Measurements from ENCODE around the gene CCDC18. TPM values are rescaled to one million over a fixed set of nuclear protein-coding genes. Genes with fewer than 3 reads are reported as not detected.

Gene CCDC18
- total and polyA plus RNA-seq, 12 donors: 1.4 to 15.4 (median 4.7) TPM

DNA sequence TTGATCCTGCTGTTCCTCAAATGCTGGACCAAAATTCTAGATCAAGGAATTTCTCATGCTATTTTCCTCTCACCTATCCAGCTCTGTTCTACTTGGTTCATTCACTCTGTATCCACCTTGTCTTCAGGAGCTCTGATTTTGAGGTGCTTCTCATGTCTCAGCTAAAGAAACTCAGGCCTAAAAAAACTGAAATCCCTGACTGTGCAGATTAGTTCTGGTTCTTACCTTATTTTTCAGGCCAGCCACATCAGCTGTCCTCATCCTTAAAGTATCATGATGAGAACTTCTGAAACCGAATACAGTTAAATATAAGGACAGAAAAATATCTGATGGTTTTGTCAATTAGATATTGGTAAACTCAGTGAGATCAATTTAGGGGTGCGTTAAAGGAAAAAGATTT is 137.4 kb downstream of the CCDC18 start:
- Histone ChIP-seq H3K4me1 (replicated peaks in 1 of 2) (no peaks in the 10 kb centered on the region), H3K27ac (no peak overlapping the region), H3K36me3 (replicated peaks in 1 of 2) (no peaks in the 10 kb centered on the region), H3K27me3 (no peaks in the 10 kb centered on the region), H3K9me3 (replicated peaks in 1 of 3) (no peaks in the 10 kb centered on the region), H3K4me3 (no peak overlapping the region)
- intact Hi-C loops (cut with DNase I): no loop called here
- TF ChIP-seq POLR2A (IDR thresholded peaks at IDR 0.05) (no peak), CTCF (IDR thresholded peaks at IDR 0.05) (no peak)
- WGBS, 4 donors: 84 to 99% (median 96%) methylated on average over 2 of the region's 2 CpGs
- DNase-seq: no peak

DNA sequence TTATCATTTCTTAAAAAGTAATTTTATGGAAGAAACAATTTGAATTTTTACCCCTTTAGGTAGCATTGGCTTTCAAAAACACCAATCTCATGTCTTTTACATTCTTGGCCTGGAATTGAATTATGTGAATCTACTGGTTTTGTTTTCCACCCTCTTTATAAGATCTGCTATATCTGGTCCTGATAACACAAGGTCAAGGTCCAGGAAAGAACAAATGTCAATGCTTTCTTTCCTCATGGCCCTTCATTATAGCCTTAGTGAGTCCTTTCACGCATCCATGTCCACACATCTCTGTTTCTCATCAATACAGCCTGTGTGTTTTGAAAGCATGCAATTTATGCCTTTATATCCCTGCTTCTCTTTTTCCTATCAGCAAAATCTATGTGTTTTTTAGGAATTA is 141.2 kb downstream of the CCDC18 start:
- Histone ChIP-seq H3K4me1 (replicated peaks in 1 of 2) (no peaks in the 10 kb centered on the region), H3K4me3 (no peak overlapping the region), H3K27ac (no peak overlapping the region), H3K27me3 (no peaks in the 10 kb centered on the region), H3K36me3 (replicated peaks in 1 of 2) (no peaks in the 10 kb centered on the region), H3K9me3 (replicated peaks in 1 of 3) (no peaks in the 10 kb centered on the region)
- no peak for DNase-seq
- no peak for TF ChIP-seq POLR2A (IDR thresholded peaks at IDR 0.05)
- TF ChIP-seq CTCF (IDR thresholded peaks at IDR 0.05): no peak
- 93 to 100% (median 96%) methylated on average over 1 of the region's 1 CpG for WGBS, 4 donors
- intact Hi-C loops (cut with DNase I): no loop called here

DNA sequence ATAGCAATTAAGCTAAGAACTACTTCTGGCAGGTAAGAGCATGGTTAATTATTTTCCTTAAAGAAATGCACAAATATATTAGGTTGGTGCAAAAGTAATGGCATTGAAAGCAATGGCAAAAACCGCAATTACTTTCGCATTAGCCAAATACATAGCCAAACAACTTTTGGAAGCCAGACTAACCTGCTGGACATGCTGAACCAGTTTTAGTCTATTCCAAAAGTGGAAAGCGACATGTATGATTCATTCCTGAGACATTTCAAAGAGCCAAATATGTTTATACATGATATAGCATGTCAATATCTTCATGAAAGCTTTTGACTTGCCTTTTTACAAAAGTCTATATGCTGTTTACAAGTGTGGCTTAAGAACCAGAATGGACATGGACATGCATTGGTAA is 141.8 kb downstream of the CCDC18 start:
- Histone ChIP-seq H3K36me3 (replicated peaks in 1 of 2) (no peaks in the 10 kb centered on the region), H3K27me3 (no peaks in the 10 kb centered on the region), H3K27ac (no peak overlapping the region), H3K9me3 (replicated peaks in 1 of 3) (no peaks in the 10 kb centered on the region), H3K4me1 (replicated peaks in 1 of 2) (no peaks in the 10 kb centered on the region), H3K4me3 (no peak overlapping the region)
- no peak for DNase-seq
- TF ChIP-seq POLR2A (IDR thresholded peaks at IDR 0.05) (no peak), CTCF (IDR thresholded peaks at IDR 0.05) (no peak)
- 97 to 100% (median 98%) methylated on average over 3 of the region's 3 CpGs for WGBS, 4 donors
- intact Hi-C loops (cut with DNase I): no loop called here

DNA sequence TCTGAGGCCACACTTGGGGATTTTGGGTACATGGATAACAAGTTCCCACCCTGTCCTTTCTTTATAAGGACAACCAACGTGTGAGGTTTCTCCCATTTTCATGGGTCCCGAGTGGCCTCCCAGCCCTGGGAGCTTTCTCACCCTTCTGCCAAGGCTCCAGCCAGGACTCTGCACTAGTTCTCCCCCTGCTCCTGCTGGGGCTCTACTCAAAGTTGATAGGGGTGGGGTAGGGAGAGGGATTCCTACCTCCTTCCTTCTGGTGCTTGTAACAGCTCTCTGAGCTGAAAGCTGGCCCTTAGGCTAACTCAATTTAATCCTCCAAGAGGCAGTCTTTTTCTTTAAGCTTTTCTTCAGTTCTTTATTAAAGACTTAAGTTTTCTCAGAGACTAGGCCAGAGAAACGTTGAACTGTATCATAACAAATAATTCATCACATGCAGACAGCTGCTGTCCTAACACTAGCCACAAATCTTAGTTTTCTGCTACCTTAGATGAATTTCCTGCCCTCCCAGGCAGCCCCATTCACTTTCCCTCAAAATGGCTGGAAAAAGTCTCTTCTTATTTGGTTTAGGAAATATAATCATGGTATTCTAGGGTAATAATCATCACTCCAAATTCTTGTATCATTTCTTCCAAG is 142.8 kb downstream of the CCDC18 start:
- no peaks in the 10 kb centered on the region for H3K36me3 ChIP-seq (replicated peaks in 1 of 2)
- intact Hi-C loops (cut with DNase I): no loop called here
- no peaks in the 10 kb centered on the region for H3K4me1 ChIP-seq (replicated peaks in 1 of 2)
- H3K27ac ChIP-seq: no peak overlapping the region
- H3K27me3 ChIP-seq: no peaks in the 10 kb centered on the region
- no peaks in the 10 kb centered on the region for H3K9me3 ChIP-seq (replicated peaks in 1 of 3)
- TF ChIP-seq CTCF (IDR thresholded peaks at IDR 0.05) (no peak), POLR2A (IDR thresholded peaks at IDR 0.05) (no peak)
- H3K4me3 ChIP-seq: no peak overlapping the region
- WGBS, 4 donors: 54 to 75% (median 64%) methylated on average over 3 of the region's 3 CpGs
- no peak for DNase-seq

Measured in adrenal gland (tissue), 12 donors.